Stomach (tissue), 4 donors: ENCODE data around the gene ACTR8.

Experiments
- POLR2A ChIP-seq, 4 donors: fragments of 450-650 bp; IDR thresholded peaks; one replicate each; pipeline ENCODE4 v1.6.1; 2016; ENCODE audit warnings: antibody characterized with exemption in 4 of 4, control low read depth in 2 of 4, mild to moderate bottlenecking in 1 of 4, moderate library complexity in 1 of 4
- POLR2AphosphoS5 ChIP-seq, 3 donors: sonication (generic); formaldehyde crosslinking; IDR thresholded peaks; one replicate each; pipeline ENCODE4 v1.6.1; 2016; ENCODE audit warnings: antibody characterized with exemption in 3 of 3
- TF ChIP-seq, protein P1 (sequence below), 7 experiments: fragments of 450-650 bp in 4 of 7; fragments of 200-600 bp in 3 of 7; sonication (generic) in 3 of 7; IDR thresholded peaks; one replicate each; pipeline ENCODE4 v1.5.1; 2016 to 2019; ENCODE audit warnings: antibody characterized with exemption in 7 of 7, control low read depth in 2 of 7, mild to moderate bottlenecking in 1 of 7

DNA sequence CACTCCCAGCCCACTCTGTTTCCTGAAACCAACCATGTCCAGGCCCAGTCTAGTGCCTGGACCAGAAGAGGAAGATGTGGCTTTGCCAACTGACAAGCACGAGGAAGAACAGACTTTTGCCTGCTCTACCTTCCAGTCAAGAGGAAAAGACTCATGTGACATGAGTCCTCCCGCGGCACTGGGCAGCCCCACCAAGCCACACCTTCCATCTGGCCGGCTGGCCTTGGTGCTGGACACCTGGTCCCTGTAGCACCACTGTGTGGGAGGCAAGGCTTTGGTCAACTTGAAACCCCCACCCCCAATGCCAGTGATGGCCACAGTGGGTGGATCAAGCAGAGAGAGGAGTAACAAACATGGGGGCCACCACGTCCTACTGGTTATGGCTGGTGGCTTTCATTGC is 48.3 kb downstream of the ACTR8 start:
- TF ChIP-seq POLR2AphosphoS5 (IDR thresholded peaks at IDR 0.05) (no peak), POLR2A (IDR thresholded peaks at IDR 0.05) (no peak)
- TF ChIP-seq, protein P1, sequence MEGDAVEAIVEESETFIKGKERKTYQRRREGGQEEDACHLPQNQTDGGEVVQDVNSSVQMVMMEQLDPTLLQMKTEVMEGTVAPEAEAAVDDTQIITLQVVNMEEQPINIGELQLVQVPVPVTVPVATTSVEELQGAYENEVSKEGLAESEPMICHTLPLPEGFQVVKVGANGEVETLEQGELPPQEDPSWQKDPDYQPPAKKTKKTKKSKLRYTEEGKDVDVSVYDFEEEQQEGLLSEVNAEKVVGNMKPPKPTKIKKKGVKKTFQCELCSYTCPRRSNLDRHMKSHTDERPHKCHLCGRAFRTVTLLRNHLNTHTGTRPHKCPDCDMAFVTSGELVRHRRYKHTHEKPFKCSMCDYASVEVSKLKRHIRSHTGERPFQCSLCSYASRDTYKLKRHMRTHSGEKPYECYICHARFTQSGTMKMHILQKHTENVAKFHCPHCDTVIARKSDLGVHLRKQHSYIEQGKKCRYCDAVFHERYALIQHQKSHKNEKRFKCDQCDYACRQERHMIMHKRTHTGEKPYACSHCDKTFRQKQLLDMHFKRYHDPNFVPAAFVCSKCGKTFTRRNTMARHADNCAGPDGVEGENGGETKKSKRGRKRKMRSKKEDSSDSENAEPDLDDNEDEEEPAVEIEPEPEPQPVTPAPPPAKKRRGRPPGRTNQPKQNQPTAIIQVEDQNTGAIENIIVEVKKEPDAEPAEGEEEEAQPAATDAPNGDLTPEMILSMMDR (IDR thresholded peaks at IDR 0.05), result no peak
